GM12801 (cell line): ENCODE results near the gene CCL18.

Experiments
- TF ChIP-seq, protein P1 (sequence below): IDR thresholded peaks from one replicate; pipeline ENCODE4 v1.5.1; 2011; ENCODE audit warnings: control low read depth; ENCODE audit not compliant: insufficient read length; ENCODE audit errors: extremely low read depth

CCL18 gene

DNA sequence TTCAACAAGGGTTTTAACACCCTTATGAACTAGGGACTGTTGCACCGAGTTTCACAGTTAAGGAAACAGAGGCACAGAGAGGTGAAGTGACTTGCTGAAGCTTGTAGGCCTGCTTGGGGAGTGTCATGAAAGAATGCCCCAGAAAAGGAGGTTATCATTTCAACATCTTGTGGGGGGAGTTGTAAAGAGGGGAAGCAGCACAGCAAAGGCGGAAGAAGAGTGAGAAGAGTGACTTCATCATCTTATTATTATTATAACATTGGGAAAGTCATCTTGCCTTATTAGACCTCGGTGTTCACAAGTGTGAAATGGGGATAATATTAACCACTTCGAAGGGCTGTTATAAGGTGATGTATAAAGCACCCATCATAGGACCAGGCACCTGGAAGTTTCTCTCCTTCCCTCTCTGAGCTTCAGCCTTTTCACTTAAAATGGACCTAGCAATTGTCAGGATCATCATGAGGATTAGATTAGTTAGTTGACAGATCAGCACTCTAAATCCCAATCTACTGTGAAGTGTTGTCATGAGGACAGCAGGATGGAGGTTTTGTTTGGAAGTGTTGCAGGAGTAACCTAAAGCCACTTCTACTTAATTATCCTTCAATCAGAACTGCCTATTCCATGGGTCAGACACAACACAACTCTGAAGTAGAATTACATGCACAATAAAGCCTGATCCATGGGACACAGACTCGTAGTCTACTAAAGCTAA lies 41.9 kb downstream of the CCL18 start:
- TF ChIP-seq, protein P1, sequence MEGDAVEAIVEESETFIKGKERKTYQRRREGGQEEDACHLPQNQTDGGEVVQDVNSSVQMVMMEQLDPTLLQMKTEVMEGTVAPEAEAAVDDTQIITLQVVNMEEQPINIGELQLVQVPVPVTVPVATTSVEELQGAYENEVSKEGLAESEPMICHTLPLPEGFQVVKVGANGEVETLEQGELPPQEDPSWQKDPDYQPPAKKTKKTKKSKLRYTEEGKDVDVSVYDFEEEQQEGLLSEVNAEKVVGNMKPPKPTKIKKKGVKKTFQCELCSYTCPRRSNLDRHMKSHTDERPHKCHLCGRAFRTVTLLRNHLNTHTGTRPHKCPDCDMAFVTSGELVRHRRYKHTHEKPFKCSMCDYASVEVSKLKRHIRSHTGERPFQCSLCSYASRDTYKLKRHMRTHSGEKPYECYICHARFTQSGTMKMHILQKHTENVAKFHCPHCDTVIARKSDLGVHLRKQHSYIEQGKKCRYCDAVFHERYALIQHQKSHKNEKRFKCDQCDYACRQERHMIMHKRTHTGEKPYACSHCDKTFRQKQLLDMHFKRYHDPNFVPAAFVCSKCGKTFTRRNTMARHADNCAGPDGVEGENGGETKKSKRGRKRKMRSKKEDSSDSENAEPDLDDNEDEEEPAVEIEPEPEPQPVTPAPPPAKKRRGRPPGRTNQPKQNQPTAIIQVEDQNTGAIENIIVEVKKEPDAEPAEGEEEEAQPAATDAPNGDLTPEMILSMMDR: no peak

- TF ChIP-seq, protein P1: no peak
Measured at GRCh38 chr17:36106493-36106835, 42.4 kb downstream of the CCL18 start.

GRCh38 chr17:36107660-36108059 lies 43.6 kb downstream of the CCL18 start:
- TF ChIP-seq, protein P1: no peak

DNA sequence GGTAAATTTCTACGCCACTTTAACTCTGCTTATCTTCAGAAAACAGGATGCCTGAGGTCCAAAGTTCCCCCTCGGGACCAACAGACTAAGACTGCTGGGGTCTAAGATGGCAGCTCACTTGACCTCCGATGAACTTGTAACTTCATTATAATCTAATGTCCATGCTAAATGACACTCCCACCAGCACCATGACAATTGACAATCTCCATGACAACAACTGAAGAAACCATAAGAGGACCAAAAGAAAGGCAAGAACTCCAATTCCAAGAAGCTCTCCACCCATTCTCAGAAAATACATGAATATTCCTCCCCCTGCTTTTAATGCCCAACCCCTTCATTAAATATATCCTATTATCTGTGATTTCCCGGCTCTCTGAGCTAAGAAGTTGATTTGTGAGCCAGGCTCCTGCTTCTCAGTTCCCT lies 47.0 kb downstream of the CCL18 start:
- TF ChIP-seq, protein P1: no peak

- TF ChIP-seq, protein P1: no peak
Measured at GRCh38 chr17:36112572-36112971, 48.5 kb downstream of the CCL18 start.

DNA sequence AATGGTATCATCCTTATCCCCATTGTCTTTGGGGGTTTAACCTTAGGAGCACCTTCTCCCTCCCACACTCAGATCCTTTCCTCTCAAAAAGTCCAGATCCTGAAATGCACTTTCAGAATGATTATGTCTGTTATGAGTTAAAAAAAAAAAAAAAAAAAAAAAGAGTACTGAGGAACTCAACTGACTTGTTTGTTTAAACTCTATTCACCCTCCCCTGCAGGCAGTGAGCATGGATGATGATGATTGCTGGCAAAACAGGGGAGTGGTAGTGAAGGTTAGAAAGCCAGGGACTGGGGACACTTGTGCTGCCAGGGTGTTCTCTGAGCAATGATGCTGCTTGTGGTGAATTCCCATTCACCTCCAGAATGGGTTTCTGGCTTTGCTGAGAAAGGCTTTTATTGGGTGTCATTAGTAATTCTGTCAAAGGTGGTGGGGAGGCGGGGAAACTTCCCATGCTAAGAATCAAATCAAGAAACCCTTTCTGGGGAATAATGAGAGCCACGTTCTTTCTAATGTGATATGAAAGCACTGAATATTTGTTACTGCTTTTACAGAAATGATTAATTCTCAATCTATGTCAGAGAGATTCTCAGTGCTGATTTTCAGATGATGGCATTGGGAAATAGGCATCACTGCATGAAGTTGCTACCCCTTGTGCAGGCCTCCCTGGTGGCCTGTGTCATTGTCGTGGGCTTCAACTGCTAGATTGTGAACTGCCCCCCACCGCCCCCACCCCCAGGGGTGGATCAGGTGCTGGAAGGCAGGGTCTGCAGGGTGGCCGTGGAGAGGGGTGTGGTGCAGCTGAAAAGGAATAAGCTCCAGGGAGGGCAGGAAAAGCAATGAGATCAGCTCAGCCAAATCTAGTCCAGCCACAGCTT lies 53.7 kb downstream of the CCL18 start:
- TF ChIP-seq, protein P1: no peak

- TF ChIP-seq, protein P1: no peak
Measured at GRCh38 chr17:36118477-36119353, 54.6 kb downstream of the CCL18 start.
